ENCODE measurements around the gene TPMT.

Gene TPMT

DNA sequence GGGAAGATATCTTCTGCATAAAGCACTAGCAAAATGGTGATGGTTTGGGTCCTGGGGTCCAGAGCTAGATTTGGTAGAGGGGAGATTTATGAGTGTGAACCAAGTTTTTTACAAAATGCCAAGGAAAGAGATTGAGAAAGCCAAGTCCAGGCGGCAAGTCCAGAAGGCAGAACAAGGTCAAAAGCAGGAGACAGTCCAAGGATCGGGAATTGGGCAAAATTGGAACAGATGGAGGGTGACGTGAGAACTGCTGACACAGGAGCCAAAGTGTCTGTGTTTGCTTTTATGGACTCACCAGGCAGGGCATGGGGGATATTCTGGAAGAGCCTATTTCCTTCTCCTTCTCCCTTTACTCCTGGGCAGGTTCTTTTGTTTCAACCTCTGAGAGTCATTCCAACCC lies 36.5 kb downstream of the TPMT start:
- no peak for FAIRE-seq
- no peak for DNase-seq (ENCODE audit: insufficient read length, low spot score)

DNA sequence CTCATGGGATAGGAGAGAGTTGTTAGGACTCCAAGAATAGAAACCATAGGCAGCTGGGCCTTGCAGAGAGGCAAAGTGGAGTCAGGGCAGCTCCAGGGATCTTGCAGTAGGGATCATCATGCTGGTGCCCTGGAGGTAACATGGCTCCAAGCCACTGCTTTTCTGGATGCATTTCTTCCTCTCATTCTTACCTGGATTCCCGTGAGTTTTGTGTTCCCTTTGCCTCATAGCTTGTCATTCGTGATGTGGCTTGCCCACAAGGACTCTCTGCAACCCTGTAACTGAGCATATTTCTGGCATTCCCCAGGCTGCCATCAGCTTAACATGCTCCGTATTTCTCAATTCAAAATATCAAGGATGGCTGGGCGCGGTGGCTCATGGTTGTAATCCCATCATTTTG lies 37.7 kb downstream of the TPMT start:
- FAIRE-seq, result no peak
- no peak for DNase-seq (ENCODE audit: insufficient read length, low spot score)

DNA sequence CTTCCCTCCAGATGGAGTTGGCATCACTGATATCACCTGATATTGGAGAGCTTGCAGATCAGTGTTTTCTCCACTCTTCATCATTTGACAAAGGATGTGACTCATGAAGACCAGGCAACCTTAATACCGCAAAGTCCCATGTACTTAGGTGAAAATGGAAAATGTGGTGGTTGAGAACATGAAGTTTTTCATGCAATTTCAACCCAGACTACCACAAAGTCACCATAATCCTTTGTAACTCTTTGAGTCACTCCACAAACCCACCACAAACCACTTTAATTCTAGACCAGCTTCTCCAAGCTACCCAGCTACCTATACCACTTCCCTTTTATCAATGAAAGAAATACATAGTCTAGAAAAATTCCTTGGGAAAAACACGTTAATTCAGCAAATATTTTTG lies 39.5 kb downstream of the TPMT start:
- FAIRE-seq, result no peak
- DNase-seq (ENCODE audit: insufficient read length, low spot score), result no peak

DNA sequence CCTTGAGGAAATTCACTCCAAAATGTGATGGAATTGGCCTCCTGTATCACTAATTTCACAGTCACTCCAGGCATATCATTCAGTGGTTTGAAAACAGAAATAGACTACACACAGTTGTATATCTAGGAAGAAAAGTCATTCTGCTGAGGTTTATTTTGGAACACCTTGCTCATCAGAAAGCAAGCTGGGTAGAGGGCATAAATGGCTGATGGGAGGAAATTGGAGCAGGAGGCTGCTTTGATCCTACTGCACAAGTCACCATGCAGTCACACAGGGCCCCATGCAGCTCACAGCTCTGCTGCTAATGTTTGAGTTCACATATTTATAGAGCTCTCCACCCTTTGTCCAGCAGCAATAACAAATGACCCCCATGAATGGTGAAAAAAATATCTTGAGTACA lies 44.7 kb downstream of the TPMT start:
- FAIRE-seq (no peak), DNase-seq (ENCODE audit: insufficient read length, low spot score) (no peak)

DNA sequence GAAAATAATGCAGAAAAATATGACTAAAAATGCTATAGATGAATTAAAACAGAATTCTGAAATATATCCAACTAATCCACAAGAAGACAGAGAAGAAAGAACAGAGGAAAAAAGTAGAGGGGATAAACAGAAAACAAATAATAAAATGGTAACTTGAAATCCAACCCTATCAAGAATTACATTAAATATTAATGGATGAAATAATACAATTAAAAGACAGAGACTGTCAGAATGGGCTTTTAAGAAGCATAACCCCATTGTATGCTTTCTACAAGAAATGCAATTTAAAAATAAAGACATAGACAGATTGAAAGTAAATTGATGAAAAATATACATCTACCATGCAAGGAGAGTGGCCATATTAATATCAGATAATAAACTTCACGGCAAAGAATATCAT lies 47.8 kb downstream of the TPMT start:
- FAIRE-seq (no peak), DNase-seq (ENCODE audit: insufficient read length, low spot score) (no peak)

DNA sequence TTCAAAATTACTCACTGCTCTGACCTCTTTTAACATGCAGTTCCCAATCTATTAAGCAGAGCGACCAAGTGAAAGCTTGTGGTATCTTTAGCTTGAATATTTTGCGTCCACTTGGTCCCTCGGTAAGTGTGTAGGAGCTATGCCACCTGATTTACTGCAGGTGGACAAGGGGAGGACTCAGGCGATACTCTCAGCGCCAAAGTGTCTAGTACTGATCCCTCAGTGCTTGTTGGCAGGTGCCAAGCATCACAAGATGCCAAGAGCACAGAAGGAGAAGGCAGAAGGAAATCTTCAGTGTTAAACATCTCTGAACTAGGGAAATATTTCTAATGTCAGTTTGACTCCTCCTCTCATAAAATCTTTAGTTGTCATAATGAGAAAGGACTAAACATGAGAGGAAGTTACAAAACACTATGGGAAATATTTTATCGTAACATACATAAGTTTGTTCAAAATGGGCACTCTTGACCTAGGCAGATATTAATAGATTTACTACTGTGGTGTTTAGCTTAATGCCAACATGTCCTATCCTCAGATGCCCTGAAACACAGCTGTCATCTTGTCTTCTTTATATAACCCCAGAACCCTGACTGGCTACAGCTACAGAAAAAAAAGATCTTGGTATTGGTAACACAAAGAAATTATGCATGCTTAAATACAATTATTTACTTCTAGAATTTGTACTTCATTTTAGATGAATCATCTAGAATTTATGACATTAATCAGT lies 51.9 kb downstream of the TPMT start:
- DNase-seq (ENCODE audit: insufficient read length, low spot score), result no peak

DNA sequence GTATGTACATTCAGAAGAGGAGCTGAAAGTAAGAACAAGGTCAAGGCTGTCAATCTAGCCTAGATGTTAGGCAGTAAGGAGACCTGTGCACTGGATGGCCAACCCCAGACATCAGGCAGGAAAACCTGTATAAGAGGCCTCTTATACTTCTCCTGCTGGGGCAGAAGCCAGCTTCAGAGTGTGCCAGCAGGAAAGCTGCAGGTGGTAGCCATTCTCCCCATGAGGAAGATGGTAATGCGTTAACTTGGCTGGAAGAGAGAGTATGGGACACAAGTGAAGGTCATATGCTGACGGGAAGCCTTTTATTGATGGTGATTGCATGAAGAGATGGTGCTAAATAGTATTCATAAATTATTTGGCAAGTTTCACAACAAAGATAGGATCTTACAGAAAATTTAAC lies 53.0 kb downstream of the TPMT start:
- DNase-seq (ENCODE audit: insufficient read length, low spot score) (no peak), FAIRE-seq (no peak)

More for the DNA sequence above, 51.9 kb downstream of the TPMT start:
- no peak for FAIRE-seq

DNA sequence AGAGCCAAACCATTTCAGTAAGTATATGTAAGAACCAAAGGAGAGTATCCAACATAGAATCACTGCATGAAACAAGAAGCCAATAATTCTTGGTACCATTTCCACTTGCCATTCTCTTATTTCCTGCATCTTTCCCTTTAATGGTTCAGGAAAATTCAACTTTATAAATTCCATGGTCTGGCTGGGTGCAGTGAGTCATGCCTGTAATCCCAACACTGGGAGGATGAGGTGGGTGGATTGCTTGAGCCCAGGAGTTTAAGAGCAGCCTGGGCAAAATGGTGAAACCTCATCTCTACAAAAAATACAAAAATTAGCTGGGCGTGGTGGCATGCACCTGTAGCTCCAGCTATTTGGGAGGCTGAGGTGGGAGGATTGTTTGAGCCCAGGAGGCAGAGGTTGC lies 53.6 kb downstream of the TPMT start:
- no peak for DNase-seq (ENCODE audit: insufficient read length, low spot score)
- FAIRE-seq, result no peak

DNA sequence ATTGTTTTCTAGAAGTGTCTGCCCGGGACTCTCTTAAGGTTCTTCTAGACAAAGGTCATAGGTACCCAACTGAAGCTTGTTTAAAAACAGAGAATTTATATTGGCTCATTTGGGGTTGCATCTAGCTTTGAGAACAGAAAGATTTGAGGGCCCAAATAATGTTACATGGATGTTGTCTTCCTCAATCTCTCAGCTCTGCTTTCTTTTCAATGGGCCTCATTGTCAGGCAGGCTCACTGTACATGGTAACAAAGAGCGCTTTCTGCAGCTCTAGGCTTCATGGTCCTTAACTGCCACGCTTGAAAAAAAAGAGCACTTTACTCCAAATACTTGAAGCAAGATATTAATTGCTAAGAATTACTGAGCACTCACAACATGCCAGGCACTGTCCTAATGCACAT lies 54.6 kb downstream of the TPMT start:
- DNase-seq (ENCODE audit: insufficient read length, low spot score) (no peak), FAIRE-seq (no peak)

DNA sequence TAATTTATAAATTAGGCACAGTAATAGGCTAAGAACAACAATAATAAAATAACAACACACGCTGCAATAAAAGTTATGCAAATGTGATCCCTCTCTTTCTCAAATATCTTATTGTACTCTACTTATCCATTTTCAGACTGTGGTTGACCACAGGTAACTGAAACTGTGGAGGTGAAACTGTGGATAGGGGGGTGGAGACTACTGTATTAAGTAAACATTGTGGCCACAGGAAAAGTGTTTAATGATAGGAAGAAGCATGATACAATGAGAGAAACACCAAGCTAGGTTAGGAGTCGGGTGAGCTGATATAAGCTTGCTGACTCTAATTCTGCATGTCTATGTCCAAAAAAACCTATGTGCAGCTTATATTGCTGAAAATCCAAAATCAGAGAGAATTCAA lies 55.4 kb downstream of the TPMT start:
- FAIRE-seq, result no peak
- DNase-seq (ENCODE audit: insufficient read length, low spot score), result no peak

DNA sequence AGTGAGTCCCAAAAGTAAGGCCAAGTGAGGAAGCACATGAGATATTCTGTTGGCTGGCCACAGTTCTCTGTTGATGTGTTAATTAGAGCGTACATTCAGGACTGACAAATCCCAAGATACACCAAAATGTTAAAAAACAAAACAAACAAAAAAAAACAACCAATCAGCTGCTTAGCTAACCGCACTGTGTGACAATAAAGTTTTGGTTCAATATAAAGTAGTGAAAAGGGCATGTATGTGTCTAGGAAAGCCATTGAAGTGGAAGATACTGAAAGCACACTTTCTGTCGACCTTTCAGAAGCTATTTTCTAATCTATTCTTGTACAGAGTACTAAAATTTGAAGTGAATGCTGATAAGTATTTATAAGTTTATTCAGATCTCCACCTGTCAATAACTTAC lies 58.5 kb downstream of the TPMT start:
- FAIRE-seq, result no peak
- no peak for DNase-seq (ENCODE audit: insufficient read length, low spot score)

DNA sequence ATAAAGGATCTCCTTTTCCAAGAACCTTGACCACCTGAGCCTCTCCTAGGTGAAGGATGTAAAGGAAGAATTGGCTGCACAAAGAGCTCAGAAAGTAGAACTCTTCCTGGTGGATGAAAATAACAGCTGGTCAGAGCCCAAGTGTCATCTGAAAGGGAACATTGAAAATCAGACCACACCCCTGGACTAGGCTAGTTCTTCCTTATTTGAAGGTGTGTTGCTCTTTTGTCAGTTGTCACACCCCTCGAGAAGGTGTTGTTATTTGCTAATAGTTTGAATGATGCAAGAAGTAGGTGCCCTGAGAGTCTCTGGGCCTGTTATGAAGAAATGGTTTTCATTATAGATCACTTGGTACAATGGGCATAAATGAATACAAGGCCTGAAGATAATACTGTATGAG lies 63.5 kb downstream of the TPMT start:
- no peak for DNase-seq (ENCODE audit: insufficient read length, low spot score)
- no peak for FAIRE-seq

DNA sequence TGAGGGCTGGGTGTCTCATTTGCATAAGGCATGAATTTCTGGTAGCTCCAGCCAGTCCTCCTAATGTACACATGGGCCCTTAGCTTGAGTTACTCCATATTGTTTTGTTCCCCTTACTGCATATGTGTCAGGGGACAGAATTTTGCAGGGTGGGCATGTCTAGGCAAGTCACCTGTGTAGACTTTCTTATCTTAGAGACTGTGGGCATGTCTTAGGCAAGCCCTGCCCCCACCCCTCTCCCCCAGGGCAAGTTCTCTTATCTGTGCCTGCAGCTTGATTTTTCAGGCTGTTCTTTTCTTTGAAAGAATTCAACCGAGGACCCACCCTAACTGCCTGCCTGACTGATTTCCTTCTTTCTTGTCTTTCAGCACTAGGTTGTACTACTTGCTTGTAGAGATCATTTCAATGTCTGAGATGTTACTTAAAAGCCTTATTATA lies 64.5 kb downstream of the TPMT start:
- FAIRE-seq (no peak), DNase-seq (ENCODE audit: insufficient read length, low spot score) (no peak)

DNA sequence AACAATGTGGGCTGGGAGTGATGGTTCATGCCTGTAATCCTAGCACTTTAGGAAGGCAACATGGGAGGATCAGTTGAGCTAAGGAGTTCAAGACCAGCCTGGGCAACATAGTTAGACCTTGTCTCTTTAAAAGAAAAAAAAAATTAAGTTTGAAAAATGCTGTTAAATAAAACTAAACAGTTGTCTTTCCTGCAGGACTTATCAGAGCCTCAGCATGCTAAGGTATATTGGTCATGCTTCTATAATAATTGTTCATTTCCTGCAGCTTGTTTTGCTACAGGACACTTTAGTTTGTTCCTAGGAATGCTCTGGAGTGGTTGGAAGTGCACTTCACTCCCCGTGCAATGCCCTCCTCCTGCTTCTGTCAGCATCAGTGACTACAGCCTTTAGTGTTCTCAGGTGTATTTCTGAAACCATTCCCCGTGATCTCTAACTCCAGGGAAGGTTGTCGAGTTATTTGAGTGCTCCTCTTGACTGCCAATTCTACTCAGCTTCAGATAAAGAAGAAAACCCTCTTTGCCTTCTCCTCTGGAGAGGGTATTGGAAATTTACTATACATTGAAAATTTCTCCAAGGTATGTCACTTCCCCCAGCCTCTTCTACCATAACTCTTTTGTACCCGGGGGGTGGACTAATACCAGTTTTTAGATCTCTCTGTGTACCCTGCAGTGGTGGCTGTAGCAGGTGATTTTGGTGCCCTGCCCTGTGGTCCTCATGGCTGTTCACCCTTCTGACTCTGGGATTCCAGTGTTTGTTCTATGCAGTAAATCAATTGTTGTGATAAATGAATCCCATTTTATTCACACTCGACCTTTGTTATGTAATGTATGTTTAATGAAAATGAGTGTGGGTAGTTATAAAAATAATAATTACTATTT lies 66.2 kb downstream of the TPMT start:
- FAIRE-seq, result no peak
- no peak for DNase-seq (ENCODE audit: insufficient read length, low spot score)

DNA sequence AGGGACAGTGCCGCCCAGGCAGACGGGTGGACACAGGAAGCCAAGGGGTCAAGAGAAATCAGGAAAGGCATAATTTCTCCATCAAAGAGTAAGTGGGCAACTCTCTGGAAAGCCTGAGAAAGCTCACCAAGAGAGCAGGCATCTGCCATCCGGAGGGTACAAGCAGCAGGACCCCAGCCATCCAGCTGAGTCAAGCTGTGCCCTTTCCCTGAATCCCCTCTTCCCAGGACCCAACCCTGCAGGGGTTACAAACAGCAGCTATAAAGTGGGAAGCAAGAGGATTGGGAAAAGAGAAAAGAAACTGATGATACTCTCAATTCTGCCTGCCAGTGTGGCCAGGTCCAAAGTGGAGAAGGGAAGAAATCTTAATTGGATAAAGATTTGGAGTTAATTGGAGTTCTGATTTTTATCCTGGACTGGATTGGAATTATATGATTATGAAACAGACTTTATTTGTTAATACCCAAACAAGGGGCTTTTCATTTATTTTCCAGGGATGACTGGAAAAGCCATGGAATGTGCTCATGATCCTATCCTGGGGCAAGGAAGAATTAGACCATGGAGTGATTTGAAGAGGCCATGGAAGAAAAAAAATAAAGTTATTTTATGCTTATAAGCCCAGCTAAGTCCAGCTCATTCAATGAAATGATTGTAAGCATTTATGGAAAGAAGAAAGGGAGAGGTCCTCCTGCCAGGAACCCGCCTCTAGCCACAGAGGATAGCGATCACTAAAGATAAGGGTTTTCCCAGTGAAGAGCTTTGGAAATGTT lies 67.3 kb downstream of the TPMT start:
- FAIRE-seq, result no peak
- no peak for DNase-seq (ENCODE audit: insufficient read length, low spot score)

DNA sequence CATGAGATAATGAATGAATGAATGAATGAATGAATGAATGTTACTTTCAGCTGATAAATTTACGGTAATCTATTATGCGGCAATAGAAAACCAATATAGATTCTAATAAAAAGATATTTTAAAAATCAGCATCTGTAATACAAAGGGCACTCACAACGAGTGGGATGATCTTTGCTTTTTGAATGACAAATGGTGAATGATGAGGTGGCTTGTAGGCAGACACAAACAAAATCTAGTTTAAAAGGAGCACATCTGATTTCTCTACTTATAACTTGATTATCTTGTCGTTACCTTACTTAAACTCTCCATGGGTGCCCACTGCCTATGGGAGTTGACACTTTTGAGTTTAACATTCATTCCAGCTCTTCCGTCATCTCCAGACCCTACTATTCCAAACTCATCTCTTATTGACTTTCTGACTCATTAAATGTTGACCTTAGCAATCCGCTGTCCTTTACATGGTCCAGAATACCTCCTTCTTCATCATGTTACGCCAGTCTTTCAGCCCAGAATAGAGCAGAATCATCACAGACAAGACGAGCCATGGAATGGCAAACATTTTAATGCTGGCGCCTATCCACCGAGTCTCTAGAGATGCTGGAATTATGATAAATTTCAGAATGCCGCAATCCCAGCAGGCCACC lies 73.7 kb downstream of the TPMT start:
- DNase-seq (ENCODE audit: insufficient read length, low spot score) (no peak), FAIRE-seq (no peak)

DNA sequence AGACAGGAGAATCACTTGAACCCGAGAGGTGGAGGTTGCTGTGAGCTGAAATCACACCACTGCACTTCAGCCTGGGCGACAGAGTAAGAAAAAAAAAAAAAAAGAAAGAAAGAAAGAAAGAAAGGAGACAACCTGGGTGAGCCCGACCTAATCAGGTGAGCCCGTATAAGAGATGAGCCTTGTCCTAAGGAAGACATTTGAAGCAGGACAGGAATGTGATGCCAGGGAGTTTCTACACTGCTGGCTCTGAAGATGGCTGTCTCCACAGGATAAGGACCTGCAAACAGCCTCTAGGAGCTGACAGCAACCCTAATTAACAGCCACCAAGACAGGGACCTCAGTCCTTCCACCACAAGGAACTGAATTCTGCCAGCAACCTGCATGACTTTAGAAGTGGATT lies 74.3 kb downstream of the TPMT start:
- FAIRE-seq, result no peak
- DNase-seq (ENCODE audit: insufficient read length, low spot score), result no peak

DNA sequence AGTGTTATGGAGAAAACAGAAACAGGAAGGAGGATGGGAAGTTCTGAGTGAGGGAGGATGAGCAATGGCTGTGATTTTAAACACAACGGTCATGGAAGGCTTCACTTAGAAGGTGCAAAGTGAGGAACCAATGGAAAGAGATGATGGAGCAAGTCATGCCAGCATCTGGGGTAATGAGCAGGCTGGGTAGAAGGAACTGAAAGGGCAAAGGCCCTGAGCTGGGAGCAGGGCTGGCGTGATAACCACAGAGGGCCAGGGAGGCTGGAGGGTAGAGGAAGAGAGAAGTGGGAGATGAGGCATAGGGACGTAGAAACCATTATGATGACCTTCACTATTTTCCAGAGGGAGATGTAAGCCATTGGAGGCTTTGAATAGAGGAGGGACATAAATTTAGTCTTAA lies 76.0 kb downstream of the TPMT start:
- DNase-seq (ENCODE audit: insufficient read length, low spot score), result no peak
- FAIRE-seq, result no peak

Measured in GM19239 (cell line).